AG09309 (cell line): ENCODE data around the gene RAD51B.
A peak's percentile ranks its signal among the peaks of the same experiment; 100 is the strongest.

Experiments used
- DNase-seq: peaks from one replicate; pipeline ENCODE4 v3.0.0-alpha.2; 2010; ENCODE audit warnings: low read depth
- H3K4me3 ChIP-seq: 2 replicates; pipeline ENCODE4 v1.5.1; 2011; ENCODE audit warnings: mild to moderate bottlenecking, low read depth, low read length, moderate library complexity; ENCODE audit not compliant: control insufficient read depth
- CTCF ChIP-seq: IDR thresholded peaks from 2 replicates; pipeline ENCODE4 v1.5.1; 2011; ENCODE audit warnings: mild to moderate bottlenecking, low read depth, low read length, inconsistent platforms; ENCODE audit not compliant: insufficient read depth, control insufficient read depth; ENCODE audit errors: missing control alignments

Gene RAD51B

GRCh38 chr14:68127166-68127565 lies 307.6 kb downstream of the RAD51B start:
- no peak for DNase-seq
- TF ChIP-seq CTCF = no peak
- H3K4me3 ChIP-seq = no peak overlapping the region

GRCh38 chr14:68131907-68132306 lies 312.3 kb downstream of the RAD51B start:
- H3K4me3 ChIP-seq = no peak overlapping the region
- no peak for TF ChIP-seq CTCF
- no peak for DNase-seq

- H3K4me3 ChIP-seq = no peak overlapping the region
- TF ChIP-seq CTCF = no peak
- no peak for DNase-seq
Observed at GRCh38 chr14:68132563-68133121, 313.1 kb downstream of the RAD51B start.

- TF ChIP-seq CTCF = no peak
- no peak overlapping the region for H3K4me3 ChIP-seq
- DNase-seq = no peak
Observed at GRCh38 chr14:68133856-68134255, 314.3 kb downstream of the RAD51B start.

- TF ChIP-seq CTCF = no peak
Observed at GRCh38 chr14:68135028-68135427, 315.4 kb downstream of the RAD51B start.

GRCh38 chr14:68135566-68135965 lies 316.0 kb downstream of the RAD51B start:
- no peak overlapping the region for H3K4me3 ChIP-seq
- TF ChIP-seq CTCF = no peak
- no peak for DNase-seq

More at GRCh38 chr14:68135028-68135427, 315.4 kb downstream of the RAD51B start:
- H3K4me3 ChIP-seq = no peak overlapping the region
- no peak for DNase-seq

GRCh38 chr14:68137704-68138619 lies 318.4 kb downstream of the RAD51B start:
- no peak overlapping the region for H3K4me3 ChIP-seq
- TF ChIP-seq CTCF = no peak
- DNase-seq = peak; percentile 77
